ENCODE data around the gene PPM1H.

DNA sequence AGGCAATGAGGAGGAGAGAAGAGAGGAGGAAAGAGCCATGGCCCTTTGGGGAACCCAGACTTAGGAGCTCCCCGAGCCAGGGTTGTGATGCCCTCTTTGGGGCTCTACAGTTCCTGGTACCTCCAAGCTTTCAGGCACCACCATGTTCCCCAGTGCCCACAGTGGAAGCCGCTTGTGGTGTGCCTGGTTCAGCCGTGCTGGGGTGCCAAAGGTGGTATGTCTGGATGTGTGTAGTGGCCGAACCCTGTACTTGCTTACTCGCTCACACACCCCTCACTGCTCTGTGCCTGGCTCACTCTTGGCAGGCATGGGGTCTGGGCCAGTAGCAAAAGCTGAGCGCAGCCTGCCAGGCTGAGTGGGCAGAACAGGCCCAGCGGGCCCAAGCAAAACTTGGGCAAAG, 257.6 kb downstream of the PPM1H start:
- TF ChIP-seq, protein P1, sequence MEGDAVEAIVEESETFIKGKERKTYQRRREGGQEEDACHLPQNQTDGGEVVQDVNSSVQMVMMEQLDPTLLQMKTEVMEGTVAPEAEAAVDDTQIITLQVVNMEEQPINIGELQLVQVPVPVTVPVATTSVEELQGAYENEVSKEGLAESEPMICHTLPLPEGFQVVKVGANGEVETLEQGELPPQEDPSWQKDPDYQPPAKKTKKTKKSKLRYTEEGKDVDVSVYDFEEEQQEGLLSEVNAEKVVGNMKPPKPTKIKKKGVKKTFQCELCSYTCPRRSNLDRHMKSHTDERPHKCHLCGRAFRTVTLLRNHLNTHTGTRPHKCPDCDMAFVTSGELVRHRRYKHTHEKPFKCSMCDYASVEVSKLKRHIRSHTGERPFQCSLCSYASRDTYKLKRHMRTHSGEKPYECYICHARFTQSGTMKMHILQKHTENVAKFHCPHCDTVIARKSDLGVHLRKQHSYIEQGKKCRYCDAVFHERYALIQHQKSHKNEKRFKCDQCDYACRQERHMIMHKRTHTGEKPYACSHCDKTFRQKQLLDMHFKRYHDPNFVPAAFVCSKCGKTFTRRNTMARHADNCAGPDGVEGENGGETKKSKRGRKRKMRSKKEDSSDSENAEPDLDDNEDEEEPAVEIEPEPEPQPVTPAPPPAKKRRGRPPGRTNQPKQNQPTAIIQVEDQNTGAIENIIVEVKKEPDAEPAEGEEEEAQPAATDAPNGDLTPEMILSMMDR (IDR thresholded peaks at IDR 0.05; ENCODE audit: low read depth, low read length) = no peak
- no peak for TF ChIP-seq EZH2phosphoT487 (IDR thresholded peaks at IDR 0.05; ENCODE audit: low read depth)

Data from OCI-LY3 (cell line).